ENCODE results near the gene STX18. TPM values are rescaled to one million over a fixed set of nuclear protein-coding genes. Genes with fewer than 3 reads are reported as not detected.

STX18 gene
- total RNA-seq, 3 donors from 2014 or later (not counting 1 experiment from before 2014, with no cell fraction given): 23.1 to 32.8 (median 29.0) TPM

- ATAC-seq: no peak
- Histone ChIP-seq H3K36me3 (ENCODE audit: control insufficient read depth, insufficient read depth, low read length) (no peaks in the 10 kb centered on the region), H3K27me3 (ENCODE audit: control insufficient read depth, insufficient read depth, low read length) (peaks cover 9% of the 10 kb centered on the region), H3K27ac (ENCODE audit: low read length) (no peak overlapping the region), H3K4me1 (ENCODE audit: control insufficient read depth, insufficient read depth, low read length) (peaks cover 18% of the 10 kb centered on the region), H3K9me3 (ENCODE audit: control insufficient read depth, insufficient read depth, low read length) (no peaks in the 10 kb centered on the region), H3K4me3 (ENCODE audit: low read length) (no peak overlapping the region)
- Mint-ChIP-seq H3K9me3 (no peaks in the 10 kb centered on the region), H3K4me1 (peaks cover 6 to 11% of the 10 kb centered on the region in 2 donors), H3K36me3 (no peaks in the 10 kb centered on the region), H3K27ac (no peak overlapping the region), H3K27me3 (ENCODE audit: low read depth in 2 of 2) (peaks cover 32 to 38% of the 10 kb centered on the region in 2 donors), H3K4me3 (no peak overlapping the region)
- WGBS (ENCODE audit: insufficient coverage): 87% methylated on average over 13 of the region's 13 CpGs
- TF ChIP-seq CTCF (IDR thresholded peaks at IDR 0.05): no peak
- intact Hi-C loops (cut with micrococcal nuclease): no loop called here
- no peak for DNase-seq
These were observed 149.2 kb downstream of the STX18 start for GRCh38 chr4:4392501-4393183.

- Mint-ChIP-seq H3K4me3 (no peak overlapping the region), H3K36me3 (no peaks in the 10 kb centered on the region)
- peaks cover 23% of the 10 kb centered on the region for H3K4me1 ChIP-seq (ENCODE audit: control insufficient read depth, insufficient read depth, low read length)
These were observed 150.0 kb downstream of the STX18 start for GRCh38 chr4:4391866-4392265.

GRCh38 chr4:4390515-4391240 is 151.2 kb downstream of the STX18 start:
- Mint-ChIP-seq H3K27me3 (ENCODE audit: low read depth in 2 of 2) (peaks cover 28 to 35% of the 10 kb centered on the region in 2 donors), H3K9me3 (no peaks in the 10 kb centered on the region), H3K4me3 (no peak overlapping the region), H3K36me3 (no peaks in the 10 kb centered on the region), H3K27ac (no peak overlapping the region), H3K4me1 (peaks cover 6 to 13% of the 10 kb centered on the region in 2 donors)
- intact Hi-C loops (cut with micrococcal nuclease): no loop called here
- Histone ChIP-seq H3K27ac (ENCODE audit: low read length) (no peak overlapping the region), H3K4me1 (ENCODE audit: control insufficient read depth, insufficient read depth, low read length) (peaks cover 22% of the 10 kb centered on the region), H3K27me3 (ENCODE audit: control insufficient read depth, insufficient read depth, low read length) (peaks cover 8% of the 10 kb centered on the region), H3K9me3 (ENCODE audit: control insufficient read depth, insufficient read depth, low read length) (no peaks in the 10 kb centered on the region), H3K4me3 (ENCODE audit: low read length) (no peak overlapping the region), H3K36me3 (ENCODE audit: control insufficient read depth, insufficient read depth, low read length) (no peaks in the 10 kb centered on the region)
- TF ChIP-seq CTCF (IDR thresholded peaks at IDR 0.05): no peak
- ATAC-seq: no peak
- DNase-seq: no peak
- WGBS (ENCODE audit: insufficient coverage): 78% methylated on average over 11 of the region's 11 CpGs

More at GRCh38 chr4:4391866-4392265, 150.0 kb downstream of the STX18 start:
- ATAC-seq (no peak), DNase-seq (no peak)
- H3K27me3 ChIP-seq (ENCODE audit: control insufficient read depth, insufficient read depth, low read length): peaks cover 7% of the 10 kb centered on the region
- WGBS (ENCODE audit: insufficient coverage): 73% methylated on average over 4 of the region's 4 CpGs
- H3K9me3 ChIP-seq (ENCODE audit: control insufficient read depth, insufficient read depth, low read length): no peaks in the 10 kb centered on the region
- H3K27ac ChIP-seq (ENCODE audit: low read length): no peak overlapping the region
- Mint-ChIP-seq H3K27ac (no peak overlapping the region), H3K9me3 (no peaks in the 10 kb centered on the region), H3K27me3 (ENCODE audit: low read depth in 2 of 2) (peaks cover 28 to 38% of the 10 kb centered on the region in 2 donors), H3K4me1 (peaks cover 6 to 11% of the 10 kb centered on the region in 2 donors)
- no peak overlapping the region for H3K4me3 ChIP-seq (ENCODE audit: low read length)
- no peaks in the 10 kb centered on the region for H3K36me3 ChIP-seq (ENCODE audit: control insufficient read depth, insufficient read depth, low read length)
- TF ChIP-seq CTCF (IDR thresholded peaks at IDR 0.05): no peak
- intact Hi-C loops (cut with micrococcal nuclease): no loop called here
